SU-DHL-6 (cell line): Measurements from ENCODE around the gene SUSD6.
A peak's percentile ranks its signal among the peaks of the same experiment; 100 is the strongest.

ENCODE experiments used
- H2AFZ ChIP-seq: fragments of 200-600 bp; sonication (generic); 2 replicates; pipeline ENCODE4 v1.6.1; 2014; ENCODE audit warnings: low read depth, mild to moderate bottlenecking, moderate library complexity, mixed read lengths, antibody characterized with exemption, low read length; ENCODE audit not compliant: severe bottlenecking
- H3F3A ChIP-seq: fragments of 200-600 bp; shearing (Covaris generic); 2 replicates; pipeline ENCODE4 v1.6.0; 2016; ENCODE audit warnings: antibody characterized with exemption, mild to moderate bottlenecking; ENCODE audit not compliant: insufficient read depth
- H3K27ac ChIP-seq: fragments of 200-600 bp; sonication (generic); 2 replicates; pipeline ENCODE4 v1.5.1; 2016; ENCODE audit warnings: low read depth, mild to moderate bottlenecking, low read length, moderate library complexity, mixed read lengths
- H3K27me3 ChIP-seq: fragments of 200-600 bp; sonication (generic), shearing (Covaris generic); 2 replicates; pipeline ENCODE4 v1.6.0; 2014; ENCODE audit warnings: mild to moderate bottlenecking, low read length
- H3K36me3 ChIP-seq: fragments of 200-600 bp; sonication (generic); 2 replicates; pipeline ENCODE4 v1.6.1; 2014; ENCODE audit warnings: mild to moderate bottlenecking, low read length, mixed read lengths
- H3K4me2 ChIP-seq: fragments of 300-600, 200-600 bp; shearing (Covaris generic), sonication (generic); 2 replicates; pipeline ENCODE4 v1.6.0; 2014; ENCODE audit warnings: low read length, low read depth, mild to moderate bottlenecking; ENCODE audit not compliant: poor library complexity, severe bottlenecking
- H3K4me3 ChIP-seq: fragments of 200-600 bp; sonication (generic); 2 replicates; pipeline ENCODE4 v1.5.1; 2014; ENCODE audit warnings: antibody characterized with exemption, low read length, mild to moderate bottlenecking, mixed read lengths; ENCODE audit not compliant: insufficient read depth, poor library complexity, severe bottlenecking
- H3K79me2 ChIP-seq: fragments of 200-600 bp; sonication (generic); 2 replicates; pipeline ENCODE4 v1.6.1; 2014; ENCODE audit warnings: mild to moderate bottlenecking, low read length, moderate library complexity; ENCODE audit not compliant: insufficient read depth
- H3K9ac ChIP-seq: fragments of 200-600 bp; sonication (generic); 2 replicates; pipeline ENCODE4 v1.7.0; 2014; ENCODE audit warnings: mild to moderate bottlenecking, low read length
- H3K9me2 ChIP-seq: fragments of 200-600 bp; sonication (generic); replicated peaks from 2 replicates; pipeline ENCODE4 v1.6.1; 2014; ENCODE audit warnings: low read length; ENCODE audit not compliant: insufficient read depth
- H3K9me3 ChIP-seq: fragments of 200-600 bp; sonication (generic); 2 replicates; pipeline ENCODE4 v1.6.1; 2014; ENCODE audit warnings: low read length, mixed read lengths; ENCODE audit not compliant: insufficient read depth
- H4K20me1 ChIP-seq: fragments of 200-600 bp; sonication (generic); 2 replicates; pipeline ENCODE4 v1.6.1; 2014; ENCODE audit warnings: low read depth, mild to moderate bottlenecking, antibody characterized with exemption, low read length, moderate library complexity, mixed read lengths
- CTCF ChIP-seq: fragments of 200-600 bp; sonication (generic); IDR thresholded peaks from one replicate; pipeline ENCODE4 v1.5.1; 2017; ENCODE audit warnings: antibody characterized with exemption, mild to moderate bottlenecking, low read length, moderate library complexity; ENCODE audit not compliant: insufficient read depth, poor library complexity, severe bottlenecking
- EZH2phosphoT487 ChIP-seq: fragments of 200-600 bp; sonication (generic), shearing (Covaris generic); conservative IDR thresholded peaks from 2 replicates; pipeline ENCODE4 v1.6.1; 2018; ENCODE audit warnings: mild to moderate bottlenecking, antibody characterized with exemption, low read length, moderate library complexity, mixed read lengths

SUSD6 gene

GRCh38 chr14:69660344-69661193 is 49.2 kb downstream of the SUSD6 start:
- Histone ChIP-seq H3K79me2 (peaks cover 98% of the 10 kb centered on the region), H3K9ac (no peak overlapping the region), H3K9me3 (no peaks in the 10 kb centered on the region), H2AFZ (no peak overlapping the region), H3K4me2 (no peak overlapping the region), H3K36me3 (peaks cover 9% of the 10 kb centered on the region; the same call in 1 of the 2 replicates), H3K27ac (no peak overlapping the region), H3F3A (peaks cover 11% of the 10 kb centered on the region), H3K4me3 (no peak overlapping the region), H4K20me1 (no peaks in the 10 kb centered on the region; the same call in 1 of the 2 replicates), H3K9me2 (no peaks in the 10 kb centered on the region), H3K27me3 (no peaks in the 10 kb centered on the region)
- TF ChIP-seq EZH2phosphoT487 (no peak), CTCF (no peak)

GRCh38 chr14:69661194-69661537 is 49.8 kb downstream of the SUSD6 start:
- no peak overlapping the region for H3K27ac ChIP-seq
- H3K36me3 ChIP-seq = peaks cover 9% of the 10 kb centered on the region; the same call in 1 of the 2 replicates
- H3K79me2 ChIP-seq = peaks cover 98% of the 10 kb centered on the region

GRCh38 chr14:69662636-69663299 is 51.4 kb downstream of the SUSD6 start:
- H3K9me3 ChIP-seq = no peaks in the 10 kb centered on the region
- H3K36me3 ChIP-seq = peaks cover 12% of the 10 kb centered on the region; the same call in 1 of the 2 replicates
- no peaks in the 10 kb centered on the region; the same call in 1 of the 2 replicates for H4K20me1 ChIP-seq
- no peaks in the 10 kb centered on the region for H3K27me3 ChIP-seq
- peaks cover 95% of the 10 kb centered on the region for H3K79me2 ChIP-seq
- TF ChIP-seq EZH2phosphoT487 (no peak), CTCF (no peak)
- H3F3A ChIP-seq = peaks cover 26% of the 10 kb centered on the region
- H3K4me2 ChIP-seq = no peak overlapping the region
- no peak overlapping the region for H3K9ac ChIP-seq
- H3K27ac ChIP-seq = peak overlapping the region; percentile 20; the same call in 1 of the 2 replicates
- no peak overlapping the region for H3K4me3 ChIP-seq
- no peaks in the 10 kb centered on the region for H3K9me2 ChIP-seq
- H2AFZ ChIP-seq = no peak overlapping the region

More at GRCh38 chr14:69661194-69661537, 49.8 kb downstream of the SUSD6 start:
- TF ChIP-seq EZH2phosphoT487 (no peak), CTCF (no peak)
- Histone ChIP-seq H3K9me2 (no peaks in the 10 kb centered on the region), H3K9me3 (no peaks in the 10 kb centered on the region), H3K4me2 (no peak overlapping the region), H3K27me3 (no peaks in the 10 kb centered on the region), H3F3A (peaks cover 13% of the 10 kb centered on the region), H3K9ac (no peak overlapping the region), H2AFZ (no peak overlapping the region), H4K20me1 (no peaks in the 10 kb centered on the region; the same call in 1 of the 2 replicates), H3K4me3 (no peak overlapping the region)
